PC-9 (cell line): ENCODE measurements around the gene GABRB3.

ENCODE experiments used
- CTCF ChIP-seq: fragments of 200-600 bp; sonication (generic); conservative IDR thresholded peaks from 2 replicates; pipeline ENCODE4 v1.6.1; 2017; ENCODE audit warnings: mixed run types, antibody characterized with exemption, mild to moderate bottlenecking, moderate library complexity
- EZH2 ChIP-seq: fragments of 200-600 bp; sonication (generic); IDR thresholded peaks from 2 replicates; pipeline ENCODE4 v1.8.0; 2017; ENCODE audit warnings: antibody characterized with exemption, low read depth

- TF ChIP-seq CTCF (no peak), EZH2 (no peak)
These were observed 151.1 kb downstream of the GABRB3 start for GRCh38 chr15:26621816-26622215.
